ENCODE measurements around the gene POU6F1. TPM values are rescaled to one million over a fixed set of nuclear protein-coding genes. Genes with fewer than 3 reads are reported as not detected.
"Not testable (repeated sequence)": the region's sequence is repeated elsewhere in the genome, so short reads cannot be mapped to it uniquely, and the experiment has no call there.

POU6F1 gene, protein sequence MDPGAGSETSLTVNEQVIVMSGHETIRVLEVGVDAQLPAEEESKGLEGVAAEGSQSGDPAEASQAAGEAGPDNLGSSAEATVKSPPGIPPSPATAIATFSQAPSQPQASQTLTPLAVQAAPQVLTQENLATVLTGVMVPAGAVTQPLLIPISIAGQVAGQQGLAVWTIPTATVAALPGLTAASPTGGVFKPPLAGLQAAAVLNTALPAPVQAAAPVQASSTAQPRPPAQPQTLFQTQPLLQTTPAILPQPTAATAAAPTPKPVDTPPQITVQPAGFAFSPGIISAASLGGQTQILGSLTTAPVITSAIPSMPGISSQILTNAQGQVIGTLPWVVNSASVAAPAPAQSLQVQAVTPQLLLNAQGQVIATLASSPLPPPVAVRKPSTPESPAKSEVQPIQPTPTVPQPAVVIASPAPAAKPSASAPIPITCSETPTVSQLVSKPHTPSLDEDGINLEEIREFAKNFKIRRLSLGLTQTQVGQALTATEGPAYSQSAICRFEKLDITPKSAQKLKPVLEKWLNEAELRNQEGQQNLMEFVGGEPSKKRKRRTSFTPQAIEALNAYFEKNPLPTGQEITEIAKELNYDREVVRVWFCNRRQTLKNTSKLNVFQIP
- total RNA-seq = 12.4 TPM

GRCh38 chr12:51217968-51218606 lies at the start of gene POU6F1:
TSS of gene POU6F1 (minus strand) at chr12:51218062. CDS start at chr12:51206836, 11,226 bp downstream.
- peak; percentile 65 for DNase-seq (ENCODE audit: low spot score)

DNA sequence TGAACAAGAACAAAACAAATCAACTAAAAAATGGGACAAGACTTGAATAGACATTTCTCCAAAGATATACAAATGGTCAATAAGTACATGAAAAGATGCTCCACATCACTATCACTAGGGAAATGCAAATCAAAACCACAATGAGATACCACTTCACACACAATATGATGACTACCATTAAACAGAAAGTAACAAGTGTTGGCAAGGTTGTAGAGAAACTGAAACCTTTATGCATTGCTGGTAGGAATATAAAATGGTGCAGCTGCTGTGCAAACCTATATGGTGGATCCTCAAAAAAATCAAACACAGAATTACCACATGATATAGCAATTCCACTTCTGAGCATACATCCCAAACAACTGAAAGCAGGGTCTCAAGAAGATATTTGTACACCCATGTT lies 47.2 kb upstream of the POU6F1 start:
- DNase-seq (ENCODE audit: low spot score) = no peak

- DNase-seq (ENCODE audit: low spot score) = no peak
These were observed 46.4 kb upstream of the POU6F1 start for GRCh38 chr12:51264297-51264696.

- DNase-seq (ENCODE audit: low spot score) = no peak
These were observed 45.5 kb upstream of the POU6F1 start for GRCh38 chr12:51263341-51263740.

GRCh38 chr12:51262758-51263177 lies 44.9 kb upstream of the POU6F1 start:
- DNase-seq (ENCODE audit: low spot score) = peak; percentile 53

GRCh38 chr12:51259600-51259999 lies 41.7 kb upstream of the POU6F1 start:
- DNase-seq (ENCODE audit: low spot score) = not testable (repeated sequence)

- DNase-seq (ENCODE audit: low spot score) = no peak
These were observed 36.7 kb upstream of the POU6F1 start for GRCh38 chr12:51254536-51254935.

- DNase-seq (ENCODE audit: low spot score) = no peak
These were observed 35.4 kb upstream of the POU6F1 start for GRCh38 chr12:51253276-51253675.

DNA sequence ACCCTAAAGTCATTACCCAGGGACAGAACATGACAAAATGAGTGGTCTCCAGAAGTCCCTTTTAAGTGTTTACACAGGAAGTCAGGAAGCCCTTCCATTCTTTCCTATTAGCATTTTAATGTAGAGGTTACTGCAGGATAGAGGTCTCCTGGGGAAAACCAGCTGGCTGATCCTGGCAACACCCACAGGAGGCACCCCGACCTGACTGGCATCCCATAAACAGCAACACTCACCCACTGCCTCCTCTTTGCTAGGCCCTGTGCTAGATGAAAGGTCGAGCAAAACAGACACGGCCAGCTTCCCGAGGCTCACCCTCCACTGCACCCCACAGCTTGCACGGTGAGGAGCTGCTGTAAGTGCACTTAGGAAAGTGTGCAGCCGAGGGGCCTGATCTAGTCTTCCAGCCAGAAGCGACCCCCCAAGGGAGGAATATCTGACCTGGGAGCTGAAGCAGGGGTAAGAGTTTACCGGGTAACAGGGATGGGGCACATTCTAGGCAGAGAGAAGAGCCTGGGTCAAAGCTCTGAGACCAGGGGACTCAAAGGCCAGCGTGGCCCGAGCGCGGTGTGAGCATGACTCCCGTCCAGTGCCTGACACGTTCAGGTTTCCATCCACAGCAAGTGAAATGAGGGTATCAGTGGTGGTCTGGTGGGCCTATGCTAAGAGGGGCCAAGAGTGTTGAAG lies 29.8 kb upstream of the POU6F1 start:
- DNase-seq (ENCODE audit: low spot score) = no peak

- peak; percentile 24 for DNase-seq (ENCODE audit: low spot score)
These were observed 28.5 kb upstream of the POU6F1 start for GRCh38 chr12:51246254-51246853.

- DNase-seq (ENCODE audit: low spot score) = no peak
These were observed 27.8 kb upstream of the POU6F1 start for GRCh38 chr12:51245476-51246253.

- no peak for DNase-seq (ENCODE audit: low spot score)
These were observed 26.4 kb upstream of the POU6F1 start for GRCh38 chr12:51244269-51244668.

GRCh38 chr12:51242876-51243275 lies 25.0 kb upstream of the POU6F1 start:
- DNase-seq (ENCODE audit: low spot score) = no peak

GRCh38 chr12:51242120-51242519 lies 24.3 kb upstream of the POU6F1 start:
- no peak for DNase-seq (ENCODE audit: low spot score)

GRCh38 chr12:51240971-51241370 lies 23.1 kb upstream of the POU6F1 start:
- DNase-seq (ENCODE audit: low spot score) = no peak

DNA sequence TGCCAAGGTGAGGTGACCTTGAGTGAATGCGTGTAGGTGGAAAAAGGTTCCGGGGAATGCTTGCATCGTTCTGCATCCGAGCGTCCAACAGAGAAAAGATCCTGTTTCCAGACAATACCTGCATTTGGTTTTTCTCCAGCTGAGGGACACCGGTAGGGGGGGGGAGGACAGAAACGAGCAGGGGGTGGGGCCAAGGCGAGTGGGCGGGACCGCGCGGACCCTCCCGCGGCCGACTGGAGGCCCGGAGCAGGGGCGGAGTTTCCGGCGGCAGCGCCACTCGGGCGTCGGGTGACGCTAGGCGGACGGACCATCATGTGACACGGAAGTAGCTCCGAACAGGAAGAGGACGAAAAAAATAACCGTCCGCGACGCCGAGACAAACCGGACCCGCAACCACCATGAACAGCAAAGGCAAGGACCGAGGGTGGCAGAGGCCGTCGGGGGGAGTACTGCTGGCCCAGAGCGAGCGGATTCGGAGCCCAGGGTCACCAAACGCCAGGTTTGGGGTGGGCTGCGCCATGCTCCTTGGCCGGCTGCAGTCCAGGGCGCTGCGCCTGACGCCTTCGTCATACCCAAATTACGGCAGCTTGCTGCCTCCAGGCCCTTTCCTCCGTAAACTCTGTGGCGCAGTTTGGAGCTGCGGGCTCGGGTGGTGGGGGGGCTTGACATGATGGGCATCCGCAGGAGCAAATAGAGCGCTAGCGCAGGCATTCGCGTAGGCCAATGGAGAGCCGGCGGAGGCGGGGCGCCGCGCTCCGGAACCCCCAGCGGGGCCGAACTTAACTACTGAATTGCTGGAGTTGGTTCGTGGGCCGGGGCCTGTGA lies 20.9 kb upstream of the POU6F1 start, which contains the start of gene DAZAP2:
DAZAP2 (plus strand) TSS at position 317 of the 825 bp plus-strand sequence; CDS start at position 399, 82 bp downstream.
- DNase-seq (ENCODE audit: low spot score) = peak; percentile 98

GRCh38 chr12:51238037-51238509 lies 20.2 kb upstream of the POU6F1 start:
- DNase-seq (ENCODE audit: low spot score) = no peak

DNA sequence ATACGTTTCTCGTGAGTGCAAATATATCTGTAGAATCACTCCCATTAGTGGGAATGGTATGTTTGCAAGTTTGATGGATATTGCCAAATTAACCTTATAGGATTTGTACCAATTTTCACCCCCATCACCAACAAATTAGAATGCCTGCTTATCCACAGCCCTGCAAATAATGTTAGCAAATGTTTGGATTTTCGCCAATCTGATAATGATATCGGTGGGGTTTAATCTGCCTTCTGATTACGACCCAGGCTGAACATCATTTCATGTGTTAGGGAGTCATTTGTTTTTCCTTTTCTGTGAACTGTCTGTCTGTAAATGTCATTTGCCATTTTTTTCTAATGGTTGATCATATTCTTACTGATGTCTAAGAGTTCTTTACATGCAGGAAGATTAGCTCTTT lies 16.7 kb upstream of the POU6F1 start:
- no peak for DNase-seq (ENCODE audit: low spot score)

GRCh38 chr12:51232642-51233041 lies 14.8 kb upstream of the POU6F1 start:
- no peak for DNase-seq (ENCODE audit: low spot score)
